RWPE2 (cell line): Measurements from ENCODE around the gene CHST11.
A peak's percentile ranks its signal among the peaks of the same experiment; 100 is the strongest.

Source experiments
- ATAC-seq: fragments of 200-7000 bp; cut with Tn5 transposase; 3 replicates; pipeline ENCODE4 v1.9.1; 2021; ENCODE audit warnings: low read depth
- DNase-seq: peaks from one replicate; pipeline ENCODE4 v3.0.0-alpha.2; 2020; ENCODE audit warnings: low spot score
- H3K27ac ChIP-seq: fragments of 450-650 bp; 2 replicates; pipeline ENCODE4 v1.5.1; 2017; ENCODE audit warnings: mild to moderate bottlenecking; ENCODE audit not compliant: poor library complexity, severe bottlenecking
- H3K27me3 ChIP-seq: fragments of 250-450 bp; sonication (Bioruptor Pico); 2 replicates; pipeline ENCODE4 v1.5.1; 2021; ENCODE audit warnings: mild to moderate bottlenecking, moderate library complexity; ENCODE audit not compliant: insufficient read depth, poor library complexity, severe bottlenecking
- H3K36me3 ChIP-seq: fragments of 250-450 bp; sonication (Bioruptor Pico); 2 replicates; pipeline ENCODE4 v1.5.1; 2020; ENCODE audit warnings: low read depth, mild to moderate bottlenecking, moderate library complexity
- H3K4me1 ChIP-seq: fragments of 250-450 bp; sonication (Bioruptor Pico); 2 replicates; pipeline ENCODE4 v1.5.1; 2021; ENCODE audit warnings: mild to moderate bottlenecking, moderate library complexity; ENCODE audit not compliant: insufficient read depth, poor library complexity, severe bottlenecking
- H3K4me3 ChIP-seq: fragments of 250-450 bp; sonication (Bioruptor Pico); 2 replicates; pipeline ENCODE4 v1.5.1; 2021; ENCODE audit warnings: mild to moderate bottlenecking, moderate library complexity; ENCODE audit not compliant: severe bottlenecking
- H3K9me3 ChIP-seq: fragments of 250-450 bp; sonication (Bioruptor Pico); 2 replicates; pipeline ENCODE4 v1.5.1; 2021; ENCODE audit warnings: mild to moderate bottlenecking, moderate library complexity; ENCODE audit not compliant: severe bottlenecking
- CTCF ChIP-seq: fragments of 450-650 bp; IDR thresholded peaks from one replicate; pipeline ENCODE4 v1.5.1; 2017; ENCODE audit warnings: mild to moderate bottlenecking, moderate library complexity; ENCODE audit not compliant: poor library complexity, severe bottlenecking

The CHST11 gene

GRCh38 chr12:104538056-104538455 lies 81.3 kb downstream of the CHST11 start:
- no peaks in the 10 kb centered on the region for H3K9me3 ChIP-seq
- no peak for ATAC-seq
- H3K36me3 ChIP-seq: no peaks in the 10 kb centered on the region
- no peak overlapping the region for H3K27ac ChIP-seq
- DNase-seq: no peak
- no peaks in the 10 kb centered on the region for H3K27me3 ChIP-seq
- no peak overlapping the region for H3K4me3 ChIP-seq
- H3K4me1 ChIP-seq: no peaks in the 10 kb centered on the region
- no peak for TF ChIP-seq CTCF

- Histone ChIP-seq H3K36me3 (no peaks in the 10 kb centered on the region), H3K4me1 (no peaks in the 10 kb centered on the region), H3K9me3 (no peaks in the 10 kb centered on the region), H3K4me3 (no peak overlapping the region), H3K27me3 (no peaks in the 10 kb centered on the region), H3K27ac (no peak overlapping the region)
- DNase-seq: no peak
- TF ChIP-seq CTCF: no peak
- no peak for ATAC-seq
Observed at GRCh38 chr12:104538891-104539462, 82.2 kb downstream of the CHST11 start.

- no peak for DNase-seq
- H3K36me3 ChIP-seq: no peaks in the 10 kb centered on the region
Observed at GRCh38 chr12:104544836-104545235, 88.1 kb downstream of the CHST11 start.

GRCh38 chr12:104546575-104546974 lies 89.8 kb downstream of the CHST11 start:
- H3K27ac ChIP-seq: no peak overlapping the region
- peak; percentile 36; the same call in 2 of the 3 replicates for ATAC-seq
- H3K4me3 ChIP-seq: no peak overlapping the region
- no peaks in the 10 kb centered on the region for H3K9me3 ChIP-seq
- no peaks in the 10 kb centered on the region for H3K36me3 ChIP-seq
- no peak for TF ChIP-seq CTCF
- no peak for DNase-seq
- peaks cover 12% of the 10 kb centered on the region for H3K4me1 ChIP-seq
- no peaks in the 10 kb centered on the region for H3K27me3 ChIP-seq

More at GRCh38 chr12:104544836-104545235, 88.1 kb downstream of the CHST11 start:
- Histone ChIP-seq H3K4me1 (peaks cover 12% of the 10 kb centered on the region), H3K27ac (no peak overlapping the region), H3K9me3 (no peaks in the 10 kb centered on the region), H3K27me3 (no peaks in the 10 kb centered on the region), H3K4me3 (no peak overlapping the region)
- no peak for TF ChIP-seq CTCF
- ATAC-seq: no peak

- no peaks in the 10 kb centered on the region for H3K27me3 ChIP-seq
- H3K36me3 ChIP-seq: no peaks in the 10 kb centered on the region
- H3K27ac ChIP-seq: no peak overlapping the region
- TF ChIP-seq CTCF: no peak
- H3K9me3 ChIP-seq: no peaks in the 10 kb centered on the region
- no peak for ATAC-seq
- H3K4me3 ChIP-seq: no peak overlapping the region
- no peak for DNase-seq
- peaks cover 12% of the 10 kb centered on the region for H3K4me1 ChIP-seq
Observed at GRCh38 chr12:104547235-104547634, 90.5 kb downstream of the CHST11 start.
